Osteocyte (in vitro differentiated cells): ENCODE results near the gene AAMDC. TPM values are rescaled to one million over a fixed set of nuclear protein-coding genes. Genes with fewer than 3 reads are reported as not detected.

ENCODE experiments used
- DNase-seq: peaks from one replicate; pipeline ENCODE4 v3.0.0; 2021; ENCODE audit warnings: mixed read lengths; ENCODE audit not compliant: unreplicated experiment; ENCODE audit errors: extremely low spot score
- H3K27ac Mint-ChIP-seq: one replicate; pipeline ENCODE4 v1.8.0; 2021; ENCODE audit warnings: mild to moderate bottlenecking, mixed read lengths; ENCODE audit not compliant: unreplicated experiment
- H3K27me3 Mint-ChIP-seq: one replicate; pipeline ENCODE4 v1.8.0; 2021; ENCODE audit warnings: mixed read lengths; ENCODE audit not compliant: unreplicated experiment
- H3K36me3 Mint-ChIP-seq: one replicate; pipeline ENCODE4 v1.8.0; 2021; ENCODE audit warnings: mixed read lengths; ENCODE audit not compliant: unreplicated experiment
- H3K4me1 Mint-ChIP-seq: one replicate; pipeline ENCODE4 v1.8.0; 2021; ENCODE audit warnings: mixed read lengths; ENCODE audit not compliant: unreplicated experiment
- H3K4me3 Mint-ChIP-seq: one replicate; pipeline ENCODE4 v1.8.0; 2021; ENCODE audit warnings: mild to moderate bottlenecking, moderate library complexity, mixed read lengths; ENCODE audit not compliant: unreplicated experiment
- H3K9me3 Mint-ChIP-seq: one replicate; pipeline ENCODE4 v1.8.0; 2021; ENCODE audit warnings: mixed read lengths; ENCODE audit not compliant: unreplicated experiment
- total RNA-seq: library from RNA; stranded (reverse); gene quantifications from 2 replicates; pipeline ENCODE4 v1.2.1, GENCODE V29; 2021
- TF ChIP-seq, protein P1 (sequence below): fragments of 200-600 bp; sonication (generic); IDR thresholded peaks from 2 replicates; pipeline ENCODE4 v1.5.0; 2021; ENCODE audit warnings: antibody characterized with exemption, mild to moderate bottlenecking, moderate library complexity

Gene AAMDC
- total RNA-seq, 1 donor from 2014 or later: 38.0 TPM

DNA sequence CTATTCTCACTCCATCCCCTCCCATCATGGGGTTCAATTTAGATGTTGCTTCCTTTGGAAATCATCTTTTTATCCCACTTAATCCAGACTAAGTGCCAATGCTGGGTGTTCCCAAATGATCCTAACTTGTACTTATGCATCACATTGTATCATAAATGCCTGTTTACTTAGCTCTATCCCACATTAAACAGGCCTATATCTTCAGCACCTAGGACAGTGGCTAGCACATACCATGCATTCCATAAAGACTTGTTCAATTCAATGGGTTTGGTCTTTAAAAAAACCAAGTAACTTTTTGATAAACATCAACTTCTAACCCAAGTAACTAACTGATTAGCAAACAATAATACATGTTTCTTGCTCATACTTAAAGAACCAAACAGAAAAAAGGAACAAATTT, 41.0 kb upstream of the AAMDC start:
- DNase-seq: no peak
- Mint-ChIP-seq H3K9me3 (no peaks in the 10 kb centered on the region), H3K36me3 (no peaks in the 10 kb centered on the region), H3K27ac (no peak overlapping the region), H3K4me3 (no peak overlapping the region), H3K4me1 (peaks cover 6% of the 10 kb centered on the region), H3K27me3 (no peaks in the 10 kb centered on the region)
- TF ChIP-seq, protein P1, sequence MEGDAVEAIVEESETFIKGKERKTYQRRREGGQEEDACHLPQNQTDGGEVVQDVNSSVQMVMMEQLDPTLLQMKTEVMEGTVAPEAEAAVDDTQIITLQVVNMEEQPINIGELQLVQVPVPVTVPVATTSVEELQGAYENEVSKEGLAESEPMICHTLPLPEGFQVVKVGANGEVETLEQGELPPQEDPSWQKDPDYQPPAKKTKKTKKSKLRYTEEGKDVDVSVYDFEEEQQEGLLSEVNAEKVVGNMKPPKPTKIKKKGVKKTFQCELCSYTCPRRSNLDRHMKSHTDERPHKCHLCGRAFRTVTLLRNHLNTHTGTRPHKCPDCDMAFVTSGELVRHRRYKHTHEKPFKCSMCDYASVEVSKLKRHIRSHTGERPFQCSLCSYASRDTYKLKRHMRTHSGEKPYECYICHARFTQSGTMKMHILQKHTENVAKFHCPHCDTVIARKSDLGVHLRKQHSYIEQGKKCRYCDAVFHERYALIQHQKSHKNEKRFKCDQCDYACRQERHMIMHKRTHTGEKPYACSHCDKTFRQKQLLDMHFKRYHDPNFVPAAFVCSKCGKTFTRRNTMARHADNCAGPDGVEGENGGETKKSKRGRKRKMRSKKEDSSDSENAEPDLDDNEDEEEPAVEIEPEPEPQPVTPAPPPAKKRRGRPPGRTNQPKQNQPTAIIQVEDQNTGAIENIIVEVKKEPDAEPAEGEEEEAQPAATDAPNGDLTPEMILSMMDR: no peak

DNA sequence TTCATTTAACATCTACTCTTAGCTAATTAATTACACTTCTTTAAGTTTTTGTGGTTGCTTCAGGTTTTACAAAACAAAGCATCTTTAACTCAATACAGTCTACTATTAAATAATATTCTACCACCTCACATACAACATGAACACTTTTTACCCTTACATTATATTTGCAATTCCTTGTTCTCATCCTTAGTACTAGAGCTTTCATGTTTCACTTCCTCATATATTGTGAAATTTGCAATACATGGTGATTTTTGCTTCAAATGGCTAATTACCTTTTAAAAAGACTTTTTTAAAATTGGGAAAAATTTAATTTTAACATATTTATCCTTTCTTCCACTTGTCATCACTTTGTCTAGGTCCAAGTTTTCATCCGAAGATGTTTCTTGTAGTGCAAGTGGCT, 37.9 kb upstream of the AAMDC start:
- DNase-seq: no peak
- no peaks in the 10 kb centered on the region for H3K27me3 Mint-ChIP-seq
- H3K36me3 Mint-ChIP-seq: no peaks in the 10 kb centered on the region
- no peaks in the 10 kb centered on the region for H3K9me3 Mint-ChIP-seq
- no peak overlapping the region for H3K4me3 Mint-ChIP-seq
- TF ChIP-seq, protein P1: no peak
- H3K4me1 Mint-ChIP-seq: peaks cover 3% of the 10 kb centered on the region
- H3K27ac Mint-ChIP-seq: no peak overlapping the region

DNA sequence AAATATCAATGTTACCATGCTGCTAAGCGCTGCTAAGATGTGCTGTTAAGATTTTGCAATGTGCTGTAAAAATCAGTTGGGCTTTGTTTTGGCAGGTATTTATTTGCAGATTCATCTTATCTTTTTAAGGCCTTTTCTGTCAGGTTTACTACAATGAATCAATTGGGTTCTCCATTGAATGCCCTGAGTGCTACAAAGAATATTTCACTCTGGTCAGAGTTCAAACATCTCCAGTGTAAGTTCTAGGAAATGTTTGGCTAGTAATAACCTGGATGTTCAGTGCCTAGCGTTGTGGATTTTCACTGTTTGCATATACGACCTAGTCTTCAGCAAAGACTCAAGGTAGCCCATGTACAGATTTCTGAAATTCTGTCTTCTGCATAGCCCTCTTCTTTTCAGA, 36.4 kb upstream of the AAMDC start:
- TF ChIP-seq, protein P1: no peak
- Mint-ChIP-seq H3K4me1 (peaks cover 7% of the 10 kb centered on the region), H3K9me3 (no peaks in the 10 kb centered on the region), H3K27ac (no peak overlapping the region), H3K36me3 (no peaks in the 10 kb centered on the region), H3K27me3 (no peaks in the 10 kb centered on the region), H3K4me3 (no peak overlapping the region)
- no peak for DNase-seq

DNA sequence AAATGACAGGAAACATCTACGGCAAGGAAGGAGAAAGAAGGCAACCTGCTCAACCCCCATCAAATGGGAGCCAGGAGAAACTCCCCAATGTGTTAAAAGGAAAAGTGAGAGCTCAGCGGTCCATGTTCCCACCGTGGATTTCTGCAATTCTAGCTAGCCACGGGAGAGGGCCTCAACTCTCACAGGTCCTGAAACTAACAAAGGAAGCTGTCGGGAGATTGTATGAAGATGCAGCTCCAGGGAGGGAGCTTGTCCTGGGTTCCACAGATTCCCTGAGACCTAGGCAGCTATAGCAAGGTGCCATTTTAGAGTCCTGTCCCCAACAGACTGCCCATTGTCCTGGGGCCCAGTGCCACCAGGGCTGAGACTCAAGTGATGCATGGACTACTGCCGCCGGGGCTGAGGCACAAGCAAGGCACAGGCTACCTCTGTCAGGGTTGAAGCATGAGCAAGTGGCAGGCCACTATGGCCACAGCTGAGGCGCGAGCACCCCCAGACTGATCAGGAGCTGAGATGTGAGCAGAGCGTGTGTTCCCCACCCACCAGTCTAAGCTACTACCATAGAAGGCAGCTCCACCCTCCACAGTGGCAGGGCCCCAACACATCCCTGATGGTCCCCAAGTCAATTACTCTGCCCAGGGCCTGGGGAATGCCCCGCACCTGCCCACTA, 31.7 kb upstream of the AAMDC start:
- peaks cover 7% of the 10 kb centered on the region for H3K4me1 Mint-ChIP-seq
- H3K4me3 Mint-ChIP-seq: no peak overlapping the region

DNA sequence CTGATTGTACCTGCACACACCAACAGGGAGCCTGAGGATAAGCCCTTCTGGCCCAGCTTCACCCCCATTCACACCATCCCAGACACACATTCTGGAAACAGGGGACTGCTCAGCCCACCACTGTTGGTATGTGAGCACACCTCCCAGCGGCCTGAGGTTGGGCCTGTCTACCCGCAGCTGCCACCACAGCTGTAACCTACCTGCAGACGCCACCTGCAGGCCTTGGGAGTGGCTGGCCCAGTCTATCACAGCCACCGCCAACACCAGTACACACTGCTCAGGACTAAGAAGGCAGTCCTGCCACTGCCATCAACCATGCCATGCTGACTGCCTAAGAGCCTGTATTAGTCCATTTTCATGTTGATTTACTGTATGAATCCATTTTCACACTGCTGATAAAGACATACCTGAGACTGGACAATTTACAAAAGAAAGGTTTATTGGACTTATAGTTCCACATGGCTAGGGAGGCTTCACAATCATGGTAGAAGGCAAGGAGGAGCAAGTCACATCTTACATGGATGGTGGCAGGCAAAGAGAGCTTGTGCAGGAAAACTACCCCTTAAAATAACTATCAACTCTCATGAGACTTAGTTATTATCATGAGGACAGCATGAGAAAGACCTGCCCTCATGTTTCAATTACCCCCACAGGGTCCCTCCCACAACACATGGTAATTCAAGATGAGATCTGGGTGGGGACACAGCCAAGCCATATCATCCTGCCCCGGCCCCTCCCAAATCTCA, 31.0 kb upstream of the AAMDC start:
- Mint-ChIP-seq H3K9me3 (peaks cover 7% of the 10 kb centered on the region), H3K27ac (no peak overlapping the region), H3K36me3 (peaks cover 15% of the 10 kb centered on the region), H3K4me3 (no peak overlapping the region), H3K4me1 (peaks cover 11% of the 10 kb centered on the region), H3K27me3 (no peaks in the 10 kb centered on the region)
- TF ChIP-seq, protein P1: no peak
- no peak for DNase-seq

More for the DNA sequence above, 31.7 kb upstream of the AAMDC start:
- TF ChIP-seq, protein P1: no peak
- no peak overlapping the region for H3K27ac Mint-ChIP-seq
- no peaks in the 10 kb centered on the region for H3K27me3 Mint-ChIP-seq
- H3K36me3 Mint-ChIP-seq: peaks cover 15% of the 10 kb centered on the region
- DNase-seq: no peak
- peaks cover 7% of the 10 kb centered on the region for H3K9me3 Mint-ChIP-seq
